Effector CD8-positive, alpha-beta T cell (primary cell): ENCODE measurements around the gene CSTF2T.

ENCODE experiments used
- DNase-seq: peaks from one replicate; lab custom pipeline; 2025; lab: John Stamatoyannopoulos, UW
- total RNA-seq, 4 experiments: gene quantifications; one replicate each; lab custom pipeline; 2026; lab: John Stamatoyannopoulos, UW

The CSTF2T gene
- 56.5 to 91.2 (median 78.5) reads per million in 4 experiments for total RNA-seq

- DNase-seq, result peak; percentile 86
Measured at GRCh38 chr10:51699475-51700227, at the start of gene CSTF2T. Gene CSTF2T, minus strand, starts transcription at chr10:51699595. Its CDS starts 46 bp downstream, at chr10:51699549.

GRCh38 chr10:51748959-51749358 lies 49.6 kb upstream of the CSTF2T start:
- DNase-seq, result no peak

GRCh38 chr10:51747216-51747615 lies 47.8 kb upstream of the CSTF2T start:
- DNase-seq, result no peak

GRCh38 chr10:51745397-51745796 lies 46.0 kb upstream of the CSTF2T start:
- DNase-seq, result no peak

- DNase-seq, result no peak
Measured at GRCh38 chr10:51744235-51745000, 45.0 kb upstream of the CSTF2T start.

- no peak for DNase-seq
Measured at GRCh38 chr10:51743146-51743545, 43.8 kb upstream of the CSTF2T start.

- no peak for DNase-seq
Measured at GRCh38 chr10:51733057-51733456, 33.7 kb upstream of the CSTF2T start.

GRCh38 chr10:51729822-51730555 lies 30.6 kb upstream of the CSTF2T start:
- DNase-seq, result no peak

- DNase-seq, result no peak
Measured at GRCh38 chr10:51724038-51724437, 24.6 kb upstream of the CSTF2T start.

GRCh38 chr10:51718804-51719291 lies 19.5 kb upstream of the CSTF2T start:
- no peak for DNase-seq

- no peak for DNase-seq
Measured at GRCh38 chr10:51716981-51717380, 17.6 kb upstream of the CSTF2T start.

GRCh38 chr10:51711519-51711891 lies 12.1 kb upstream of the CSTF2T start:
- no peak for DNase-seq

GRCh38 chr10:51709324-51709972 lies 10.1 kb upstream of the CSTF2T start:
- DNase-seq, result no peak

- no peak for DNase-seq
Measured at GRCh38 chr10:51708609-51709008, 9.2 kb upstream of the CSTF2T start.

GRCh38 chr10:51707821-51708424 lies 8.5 kb upstream of the CSTF2T start:
- DNase-seq, result no peak

GRCh38 chr10:51707392-51707791 lies 8.0 kb upstream of the CSTF2T start:
- no peak for DNase-seq

GRCh38 chr10:51706225-51706624 lies 6.8 kb upstream of the CSTF2T start:
- DNase-seq, result no peak

GRCh38 chr10:51705774-51706173 lies 6.4 kb upstream of the CSTF2T start:
- DNase-seq, result no peak

- DNase-seq, result no peak
Measured at GRCh38 chr10:51700228-51700817, 928 bp upstream of the CSTF2T start.

- no peak for DNase-seq
Measured at GRCh38 chr10:51699145-51699474, 285 bp downstream of the CSTF2T start.

- DNase-seq, result no peak
Measured at GRCh38 chr10:51698473-51699063, 827 bp downstream of the CSTF2T start.
